GM18499 (cell line): Measurements from ENCODE around the gene PRTFDC1.
"Not testable (repeated sequence)": the region's sequence is repeated elsewhere in the genome, so short reads cannot be mapped to it uniquely, and the experiment has no call there.

Source experiments
- ATAC-seq: cut with Tn5 transposase; IDR thresholded peaks from one replicate; pipeline ENCODE4 v1.9.1; 2021; ENCODE audit warnings: moderate number of reproducible peaks; ENCODE audit not compliant: insufficient read depth, unreplicated experiment

Gene PRTFDC1

DNA sequence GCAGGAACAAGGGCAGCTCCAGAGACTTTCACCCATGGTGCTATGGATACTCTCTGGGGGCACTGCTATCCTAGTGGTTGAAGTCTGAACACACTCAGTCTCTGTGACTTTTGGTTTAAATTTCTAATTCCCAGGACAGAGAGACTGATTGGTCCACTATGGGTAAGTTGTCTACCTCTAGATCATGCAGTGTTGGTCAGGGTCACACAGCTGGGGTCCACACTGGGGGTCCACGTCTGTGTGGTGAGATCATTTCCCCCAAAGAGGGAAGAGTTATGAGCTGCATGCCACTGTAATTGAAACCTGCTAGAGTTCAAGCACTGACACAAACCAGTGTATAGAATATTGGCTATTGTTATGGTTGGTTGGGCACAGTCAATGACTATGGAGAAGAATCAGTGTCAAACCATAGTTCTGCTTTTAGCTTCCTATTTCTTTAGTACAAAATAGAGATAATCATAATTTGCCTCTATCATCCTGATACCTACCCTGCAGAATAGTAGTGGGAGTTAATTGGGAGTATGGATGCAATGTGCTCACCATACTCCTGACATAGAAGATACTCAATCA is 101.6 kb downstream of the PRTFDC1 start:
- ATAC-seq: no peak

DNA sequence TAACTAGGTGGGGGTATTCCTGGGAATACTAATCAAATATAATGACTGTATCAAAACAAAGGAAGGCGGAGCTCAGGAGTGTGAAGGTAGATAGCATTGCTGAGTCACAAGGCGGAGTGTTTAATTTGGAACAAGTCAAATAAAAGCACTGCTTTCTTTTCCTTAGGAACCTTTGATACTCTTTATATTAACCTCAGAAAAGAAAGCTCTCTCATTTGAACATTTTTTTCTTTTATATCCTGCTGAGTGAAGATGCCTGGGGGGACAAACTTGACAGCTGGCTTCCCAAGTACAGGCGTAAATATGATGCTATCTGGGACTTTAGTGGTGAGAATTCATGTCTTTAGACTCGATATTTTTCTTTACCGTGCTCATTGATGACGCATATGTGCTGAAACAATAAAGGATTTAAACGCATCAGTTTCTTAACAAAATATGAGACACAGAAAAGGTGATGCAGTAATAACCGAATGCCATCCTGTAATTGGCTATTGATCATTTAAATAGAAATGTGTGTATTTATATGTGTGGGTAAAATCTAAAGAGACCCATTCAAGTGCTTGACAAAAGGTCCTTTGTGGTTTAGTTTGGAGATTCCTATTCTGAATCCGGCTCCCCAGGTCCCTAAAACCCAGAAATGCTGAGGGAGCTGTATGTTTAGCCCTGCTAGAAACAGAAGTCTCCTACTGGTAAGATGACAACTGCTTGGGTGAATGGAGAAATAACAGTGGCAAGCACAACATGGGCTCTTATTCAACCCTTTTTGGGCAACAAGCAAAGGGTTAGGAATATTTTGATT is 102.7 kb downstream of the PRTFDC1 start:
- no peak for ATAC-seq

DNA sequence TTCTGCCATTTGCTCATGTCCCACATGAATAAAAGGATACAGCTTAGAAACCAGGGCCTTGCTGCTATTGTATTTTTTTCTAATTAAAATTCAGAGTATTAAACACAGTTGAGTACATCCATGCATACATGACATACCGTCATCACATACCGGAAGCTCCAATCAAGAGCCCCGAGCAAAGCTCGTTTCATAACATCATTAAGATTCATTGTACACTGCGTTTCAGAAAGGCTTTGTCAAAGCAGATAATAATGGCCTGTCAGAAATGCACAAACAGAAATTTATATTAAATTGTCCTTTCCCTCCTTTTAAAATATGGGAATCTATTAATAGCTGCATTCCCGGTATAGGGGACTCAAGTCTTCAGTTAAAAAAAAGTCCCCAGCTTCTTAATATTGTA is 103.4 kb downstream of the PRTFDC1 start:
- no peak for ATAC-seq

DNA sequence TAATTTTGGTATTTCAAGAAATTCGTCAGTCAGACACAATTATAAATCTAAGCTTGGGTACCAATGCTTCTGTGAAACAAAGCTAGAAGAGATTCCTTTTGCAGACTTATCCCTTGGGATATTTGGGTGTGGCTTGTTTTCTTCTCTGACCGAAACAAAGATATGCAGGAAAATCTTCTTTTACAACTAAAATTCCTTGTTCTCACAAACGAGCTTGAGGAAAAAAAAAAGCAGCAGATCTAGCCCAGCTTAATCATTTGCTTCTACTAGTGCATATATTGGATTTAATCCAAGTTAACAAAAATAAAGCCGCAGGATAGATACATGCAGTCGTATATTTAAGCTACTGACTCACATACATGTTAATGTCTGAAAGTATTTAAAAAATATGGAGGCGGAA is 104.2 kb downstream of the PRTFDC1 start:
- ATAC-seq: no peak

DNA sequence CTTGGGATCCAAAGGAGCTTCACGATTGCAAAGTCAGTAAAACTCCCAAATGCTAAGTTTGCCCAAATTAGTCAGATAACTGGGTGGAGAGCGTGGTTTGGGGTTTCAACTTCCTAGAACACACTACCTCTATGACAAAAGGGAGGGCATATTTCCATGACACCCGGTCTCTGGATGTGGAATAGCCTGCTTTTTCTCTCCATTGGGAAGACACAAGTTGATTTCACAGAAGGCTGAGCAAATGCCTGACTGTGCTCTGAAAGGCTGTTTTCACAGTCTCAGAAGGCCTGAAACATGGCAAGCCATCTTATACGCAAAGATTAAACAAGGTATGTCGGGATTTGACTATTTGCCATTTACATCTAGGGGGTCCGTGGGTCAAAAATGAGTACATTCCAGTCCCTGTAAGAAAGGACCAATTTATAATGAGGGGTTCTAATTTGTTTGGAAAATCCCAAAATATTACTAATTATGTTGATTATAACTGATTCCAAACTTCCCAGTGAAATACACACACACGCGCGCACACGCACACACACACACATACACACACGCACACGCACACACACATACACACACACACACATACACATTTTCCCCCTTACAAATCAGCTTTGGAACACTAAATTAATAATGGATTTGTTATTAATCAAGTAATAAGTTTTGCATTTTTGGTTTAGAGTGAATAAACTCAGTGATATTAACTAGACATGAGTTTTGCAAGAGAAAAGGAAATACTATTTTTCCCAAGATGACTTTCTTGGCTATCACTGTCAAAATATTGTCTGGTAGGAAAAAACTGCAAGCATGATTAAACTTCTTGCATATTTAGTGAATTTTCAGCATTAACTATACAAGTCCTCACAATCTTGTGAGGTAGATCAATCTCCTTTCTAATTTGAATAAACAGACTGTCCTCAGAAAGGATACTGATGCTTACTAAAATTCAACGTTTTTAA is 105.0 kb downstream of the PRTFDC1 start:
- no peak for ATAC-seq

DNA sequence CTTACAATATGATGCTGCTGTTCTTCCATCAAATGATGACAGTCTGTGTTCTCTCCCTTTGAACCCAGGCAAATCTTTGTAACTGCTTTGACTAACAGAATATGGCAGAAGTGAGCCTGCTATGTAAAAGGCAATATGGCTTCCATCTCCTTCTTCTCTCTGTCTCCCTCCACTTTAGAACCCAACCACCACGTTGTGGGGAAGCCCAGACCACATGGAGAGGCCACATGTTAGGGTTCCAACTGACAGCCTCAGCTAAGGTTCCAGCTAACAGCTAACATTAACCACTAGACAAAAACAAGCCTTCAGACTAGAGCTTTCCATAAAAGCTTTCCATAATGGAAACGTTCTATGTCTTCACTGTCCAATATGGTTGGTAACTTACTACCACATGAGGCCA is 107.7 kb downstream of the PRTFDC1 start:
- ATAC-seq: no peak

DNA sequence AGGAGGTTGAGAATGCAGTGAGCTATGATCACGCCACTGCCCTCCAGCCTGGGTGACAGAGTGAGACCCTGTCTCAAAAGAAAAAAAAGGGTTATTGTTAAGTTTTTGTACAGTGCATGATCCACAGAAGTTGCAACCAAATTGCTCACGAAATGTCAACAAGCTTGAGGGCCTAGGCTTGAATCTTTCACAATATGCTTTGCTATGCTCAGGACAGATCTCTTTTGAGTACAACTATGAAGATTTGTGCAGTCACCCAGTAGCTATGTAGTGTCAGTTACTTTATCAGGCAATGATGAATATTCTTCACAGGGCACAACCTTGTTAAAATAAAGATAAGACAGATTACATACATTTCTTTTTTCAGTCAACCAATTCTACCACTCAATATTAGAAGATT is 109.2 kb downstream of the PRTFDC1 start:
- ATAC-seq: no peak

DNA sequence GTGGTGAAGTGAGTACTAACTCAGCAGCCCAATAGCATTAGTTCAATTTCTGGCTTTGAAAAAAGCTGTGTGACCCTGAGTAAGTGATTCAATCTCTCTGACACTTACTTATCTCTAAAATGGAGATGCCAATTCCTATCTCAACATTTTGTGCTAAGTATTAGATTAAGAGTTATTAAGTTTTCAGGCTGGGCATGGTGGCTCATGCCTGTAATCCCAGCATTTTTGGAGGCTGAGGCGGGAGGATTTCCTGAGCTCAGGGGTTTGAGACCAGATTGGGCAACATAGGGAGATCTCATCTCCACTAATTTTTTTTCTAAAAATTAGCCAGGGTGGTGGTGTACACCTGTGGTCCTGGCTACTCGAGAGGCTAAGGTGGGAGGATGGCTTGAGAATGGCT is 109.5 kb downstream of the PRTFDC1 start:
- no peak for ATAC-seq

DNA sequence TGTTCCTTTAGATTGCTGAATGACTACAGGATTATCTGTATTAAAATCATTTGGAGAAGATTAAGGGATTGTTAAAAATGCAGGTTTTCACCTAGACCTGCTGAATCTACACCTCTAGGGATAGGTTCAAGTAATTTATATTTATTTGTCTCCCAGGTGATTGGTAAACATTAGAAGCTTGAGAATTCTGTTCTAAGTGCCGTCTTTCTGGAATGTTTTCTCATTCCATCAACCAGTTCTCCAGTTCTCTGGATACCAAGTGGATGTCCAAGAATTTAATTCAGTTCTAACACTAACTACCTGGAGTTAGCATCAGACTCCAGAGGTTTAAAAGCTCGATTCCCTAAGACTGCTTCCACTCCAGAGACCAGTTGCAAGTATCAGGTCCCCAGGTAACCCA is 110.9 kb downstream of the PRTFDC1 start:
- ATAC-seq: no peak

DNA sequence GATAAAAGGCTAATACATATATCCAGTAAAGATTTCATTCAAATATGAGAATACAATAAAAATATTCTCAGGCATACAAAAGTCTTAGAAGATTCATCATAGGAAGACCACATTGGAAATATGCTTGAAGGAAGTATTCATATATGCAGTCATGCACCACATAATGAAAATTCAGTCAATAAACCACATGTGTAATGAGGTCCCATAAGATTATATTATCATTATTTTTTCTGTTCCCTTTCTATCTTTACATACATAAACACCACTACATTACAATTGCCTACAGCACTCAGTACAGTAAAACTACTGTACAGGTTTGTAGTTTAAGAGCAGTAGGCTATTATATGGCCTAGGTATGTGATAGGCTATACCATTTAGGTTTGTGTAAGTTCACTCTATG is 111.6 kb downstream of the PRTFDC1 start:
- ATAC-seq: no peak

DNA sequence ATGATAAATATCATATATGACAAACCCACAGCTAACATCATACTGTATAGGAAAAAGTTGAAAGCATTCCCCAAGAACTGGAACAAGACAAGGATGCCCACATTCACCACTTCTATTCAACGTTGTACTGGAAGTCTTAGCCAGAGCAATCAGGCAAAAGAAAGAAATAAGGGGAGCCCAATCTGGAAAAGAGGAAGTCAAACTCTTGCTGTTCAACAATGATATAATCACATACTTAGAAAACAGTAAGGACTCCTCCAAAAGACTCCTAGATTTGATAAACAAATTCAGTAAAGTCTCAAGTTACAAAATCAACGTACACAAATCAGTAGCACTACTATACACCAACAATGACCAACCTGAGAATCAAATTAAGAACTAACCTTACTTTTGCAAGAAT is 114.6 kb downstream of the PRTFDC1 start:
- ATAC-seq: not testable (repeated sequence)

DNA sequence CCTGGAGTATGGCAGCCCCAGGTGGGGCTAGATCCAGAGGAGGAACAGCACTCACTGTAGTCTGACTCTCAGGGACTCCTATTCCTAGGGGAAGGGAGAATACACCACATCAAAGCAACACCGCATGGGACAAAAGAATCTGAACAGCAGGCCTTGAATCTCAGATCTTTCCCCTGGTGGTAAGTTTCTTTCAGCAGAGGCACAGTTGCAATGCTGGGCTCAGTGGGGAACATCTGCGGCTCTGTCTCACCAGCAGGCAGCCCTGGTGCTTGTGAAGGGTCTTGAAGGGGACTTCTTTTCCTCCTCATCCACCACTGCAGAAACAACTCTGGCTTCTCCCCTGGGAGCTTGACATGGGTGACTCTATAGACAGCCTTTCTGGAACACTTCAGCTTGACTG is 117.5 kb downstream of the PRTFDC1 start:
- ATAC-seq: no peak

DNA sequence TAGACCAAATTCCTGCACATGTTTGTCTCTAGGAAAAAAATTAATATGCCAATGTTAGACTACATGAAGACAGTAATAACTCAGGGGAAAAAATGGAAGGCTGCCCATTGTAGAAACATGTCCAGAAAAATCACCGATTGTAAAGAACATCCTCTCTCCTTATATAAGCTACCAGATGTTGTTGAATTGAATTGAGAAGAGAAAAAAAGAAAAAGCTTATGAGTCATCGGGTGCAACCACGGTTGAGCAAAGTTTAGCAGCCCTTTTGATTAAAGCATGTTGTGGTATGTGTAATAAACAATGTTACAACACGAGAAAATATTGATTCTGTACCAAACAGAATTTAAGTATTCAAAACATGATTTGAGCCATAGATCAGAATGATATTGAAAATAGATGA is 126.4 kb downstream of the PRTFDC1 start:
- no peak for ATAC-seq

DNA sequence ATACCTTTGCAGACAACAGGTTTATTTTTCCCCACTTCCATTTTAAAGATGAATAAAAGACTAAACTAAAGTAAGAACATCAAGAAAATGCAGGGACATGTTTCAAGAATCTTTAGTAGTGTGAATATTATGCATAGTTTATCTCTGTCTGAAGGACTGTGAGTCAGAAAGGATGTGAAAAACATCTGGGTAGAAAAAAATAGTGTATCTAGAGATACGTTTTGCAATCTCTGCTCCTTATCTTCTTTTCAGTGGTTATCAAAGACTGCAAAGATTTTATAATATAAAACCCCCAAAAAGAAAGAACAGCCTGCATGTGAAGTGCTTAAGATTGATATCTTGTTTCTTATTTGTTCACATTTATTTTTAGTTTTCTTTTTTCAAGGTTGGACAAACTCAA is 126.9 kb downstream of the PRTFDC1 start:
- ATAC-seq: no peak

DNA sequence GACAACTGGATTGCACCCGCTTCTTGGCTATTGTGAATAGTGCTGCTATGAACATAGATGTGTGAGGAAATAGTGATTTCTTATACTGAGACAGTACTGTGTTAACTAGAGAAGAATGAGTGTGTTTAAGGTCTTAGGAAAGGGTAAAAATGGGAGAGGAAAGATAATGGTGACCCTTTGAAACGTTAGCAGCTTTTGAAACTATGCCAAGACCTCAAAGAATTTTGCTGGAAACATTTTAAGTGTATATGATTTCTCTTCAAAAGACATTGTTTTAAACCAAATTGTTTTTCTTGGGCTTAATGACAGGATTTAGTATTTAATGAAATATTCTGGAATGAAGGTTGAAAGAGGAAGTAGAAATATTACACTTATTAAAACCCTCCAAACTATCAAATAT is 127.9 kb downstream of the PRTFDC1 start:
- no peak for ATAC-seq

DNA sequence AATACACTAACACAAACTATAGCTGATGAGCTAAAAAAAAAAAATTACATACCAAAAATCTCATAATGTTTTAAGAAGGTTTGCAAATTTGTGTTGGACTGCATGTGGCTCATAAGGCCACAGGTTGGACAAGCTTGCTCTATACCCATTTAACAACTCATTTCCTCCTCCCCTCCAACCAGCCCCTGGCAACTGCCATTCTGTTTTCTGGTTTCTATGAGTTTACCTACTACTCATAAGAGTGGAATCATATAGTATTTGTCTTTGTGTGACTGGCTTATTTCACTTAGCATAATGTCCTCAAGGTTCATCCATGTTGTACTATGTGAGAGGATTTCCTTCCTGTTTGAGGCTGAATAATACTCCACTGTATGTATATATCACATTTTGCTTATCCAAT is 128.3 kb downstream of the PRTFDC1 start:
- ATAC-seq: no peak

DNA sequence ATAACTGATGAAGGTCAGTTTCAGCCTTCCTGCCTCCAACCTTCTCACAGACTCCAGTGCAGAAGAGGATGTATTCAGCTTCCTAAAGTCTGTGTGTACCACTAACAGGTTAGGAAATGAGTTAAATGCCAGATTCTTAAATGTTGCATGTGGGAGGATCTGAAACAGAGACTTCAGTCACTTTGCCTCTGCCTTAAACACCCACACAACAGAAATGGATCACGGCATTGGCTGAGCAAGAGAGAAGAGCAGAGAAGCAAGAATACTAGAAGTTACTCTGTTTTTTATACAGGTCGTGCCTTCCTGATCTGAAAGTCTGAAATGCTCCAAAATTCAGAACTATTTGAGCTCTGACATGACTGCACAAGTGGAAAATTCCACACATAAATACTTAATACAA is 129.8 kb downstream of the PRTFDC1 start:
- peak; percentile 71 for ATAC-seq

DNA sequence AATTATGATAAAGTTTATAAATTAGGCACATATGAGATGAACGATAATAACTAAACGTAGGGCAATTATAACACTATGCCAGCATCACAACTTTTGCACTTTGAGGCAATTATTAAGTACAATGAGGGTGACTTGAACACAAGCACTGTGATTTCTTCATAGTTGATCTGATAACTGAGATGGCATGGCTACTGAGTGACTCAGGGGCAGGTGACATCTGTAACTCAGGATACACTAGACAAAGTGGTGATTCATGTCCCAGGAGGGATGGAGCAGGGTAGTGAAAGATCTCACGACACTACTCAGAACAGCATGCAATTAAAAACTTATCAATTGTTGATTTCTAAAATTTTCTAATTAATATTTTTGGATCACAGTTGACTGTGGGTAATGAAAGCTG is 130.4 kb downstream of the PRTFDC1 start:
- ATAC-seq: no peak

DNA sequence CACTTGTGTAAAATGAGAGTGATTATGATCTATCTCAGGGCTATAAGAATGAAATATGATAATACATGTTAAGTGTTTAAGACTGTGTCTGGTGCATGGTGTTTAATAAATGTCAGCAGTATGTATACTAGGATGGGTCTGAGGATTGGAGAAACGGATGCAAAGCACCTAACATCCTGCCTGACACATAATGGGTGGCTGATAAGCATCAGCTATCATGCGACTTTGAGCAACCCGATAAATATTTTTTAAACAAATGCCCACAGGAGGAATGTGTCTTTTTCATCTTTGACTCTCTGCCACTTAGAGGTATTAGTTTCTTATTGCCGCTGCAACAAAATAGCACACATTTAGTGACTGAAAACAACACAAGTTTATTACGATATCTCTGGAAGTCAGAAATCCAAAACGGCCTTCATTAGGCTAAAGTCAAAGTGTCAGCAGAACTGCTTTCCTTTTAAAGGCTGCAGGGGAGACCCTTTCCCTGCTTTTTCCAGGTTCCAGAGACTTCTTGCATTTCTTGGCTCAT is 135.5 kb downstream of the PRTFDC1 start:
- ATAC-seq: no peak

DNA sequence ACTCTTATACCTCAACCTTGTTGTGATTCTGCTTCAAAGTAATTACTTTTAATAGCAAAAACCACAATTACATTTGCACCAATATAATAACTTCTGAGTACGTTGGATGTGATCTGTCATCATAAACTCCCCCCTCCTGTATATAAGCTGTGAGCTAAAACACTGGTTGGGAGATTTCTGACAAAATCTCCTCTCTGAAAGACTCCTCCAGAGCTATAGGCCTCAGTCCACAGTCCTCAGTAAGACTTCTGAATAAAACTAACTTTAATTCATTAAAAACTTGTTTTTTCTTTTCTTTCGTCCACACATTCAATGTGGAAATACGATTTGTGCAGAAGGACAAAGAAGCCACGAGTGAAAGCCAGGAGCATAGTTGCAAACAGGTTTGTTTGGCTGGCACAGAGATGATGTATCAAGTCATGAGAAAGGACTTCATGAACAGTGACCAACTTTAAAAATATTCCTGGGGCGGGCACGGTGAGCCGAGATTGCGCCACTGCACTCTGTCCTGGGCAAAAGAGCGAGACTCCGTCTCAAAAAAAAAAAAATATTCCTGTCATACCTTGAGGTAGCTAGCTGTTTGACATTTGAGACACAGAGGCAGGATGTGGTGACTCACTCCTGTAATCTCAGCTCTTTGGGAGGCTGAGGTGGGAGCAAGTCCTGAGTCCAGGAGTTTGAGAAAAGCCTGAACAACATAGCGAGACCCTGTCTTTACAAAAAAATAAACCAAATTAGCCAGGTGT is 137.7 kb downstream of the PRTFDC1 start:
- ATAC-seq: no peak
